SK-N-SH treated with all-trans-retinoic acid at 6 μM for 48 hours (cell line): Measurements from ENCODE around the gene NTNG1.

Experiments
- ISL1 ChIP-seq: fragments of 250-450 bp; sonication (Bioruptor Pico); IDR thresholded peaks from 2 replicates; pipeline ENCODE4 v2.1.2; 2022; ENCODE audit warnings: mild to moderate bottlenecking, moderate library complexity
- RARB ChIP-seq: fragments of 250-450 bp; sonication (Bioruptor Pico); IDR thresholded peaks from 2 replicates; pipeline ENCODE4 v1.8.0; 2021; ENCODE audit warnings: mild to moderate bottlenecking, moderate library complexity
- TCF4 ChIP-seq: fragments of 250-450 bp; sonication (Bioruptor Pico); IDR thresholded peaks from 2 replicates; pipeline ENCODE4 v1.8.0; 2021; ENCODE audit warnings: mild to moderate bottlenecking, moderate library complexity, borderline replicate concordance
- ZC3H10 ChIP-seq: fragments of 250-450 bp; sonication (Bioruptor Pico); IDR thresholded peaks from 2 replicates; pipeline ENCODE4 v1.5.1; 2021; ENCODE audit warnings: mild to moderate bottlenecking, moderate library complexity
- ZFP3 ChIP-seq: fragments of 250-450 bp; sonication (Bioruptor Pico); IDR thresholded peaks from 2 replicates; pipeline ENCODE4 v1.5.0; 2020; ENCODE audit warnings: mild to moderate bottlenecking, moderate library complexity
- ZFP30 ChIP-seq: fragments of 450-650 bp; formaldehyde crosslinking; IDR thresholded peaks from 2 replicates; pipeline ENCODE4 v1.5.0; 2022; ENCODE audit warnings: mild to moderate bottlenecking, moderate library complexity
- ZNF70 ChIP-seq: fragments of 450-650 bp; formaldehyde crosslinking; IDR thresholded peaks from 2 replicates; pipeline ENCODE4 v1.5.0; 2020; ENCODE audit warnings: mild to moderate bottlenecking, moderate library complexity
- TF ChIP-seq, protein P1 (sequence below): fragments of 250-450 bp; sonication (Bioruptor Pico); IDR thresholded peaks from 2 replicates; pipeline ENCODE4 v1.8.0; 2021; ENCODE audit warnings: low read depth, mild to moderate bottlenecking, moderate library complexity, borderline replicate concordance
- TF ChIP-seq, protein P2 (sequence below): fragments of 250-450 bp; sonication (Bioruptor Pico); IDR thresholded peaks from 2 replicates; pipeline ENCODE4 v1.8.0; 2020; ENCODE audit warnings: mild to moderate bottlenecking, moderate library complexity, borderline replicate concordance

DNA sequence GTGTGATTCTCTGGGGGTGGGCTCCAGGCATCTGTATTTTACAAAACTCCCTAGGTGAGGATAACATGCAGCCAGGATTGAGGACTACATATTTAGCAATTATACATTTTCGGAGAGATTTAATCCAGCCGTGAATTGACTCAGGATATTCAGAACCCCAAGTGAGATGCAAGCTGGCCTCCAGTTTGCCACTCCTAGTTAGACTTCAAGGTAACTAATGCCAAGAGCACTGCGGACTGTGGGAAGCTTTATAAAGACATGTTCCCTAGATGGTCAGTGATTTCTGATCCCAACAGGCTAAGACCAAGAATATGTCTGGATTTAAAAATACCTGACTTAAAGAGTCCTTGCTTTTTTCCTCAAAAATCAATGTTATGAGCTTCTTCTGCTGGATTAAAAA is 308.5 kb downstream of the NTNG1 start:
- TF ChIP-seq, protein P1, sequence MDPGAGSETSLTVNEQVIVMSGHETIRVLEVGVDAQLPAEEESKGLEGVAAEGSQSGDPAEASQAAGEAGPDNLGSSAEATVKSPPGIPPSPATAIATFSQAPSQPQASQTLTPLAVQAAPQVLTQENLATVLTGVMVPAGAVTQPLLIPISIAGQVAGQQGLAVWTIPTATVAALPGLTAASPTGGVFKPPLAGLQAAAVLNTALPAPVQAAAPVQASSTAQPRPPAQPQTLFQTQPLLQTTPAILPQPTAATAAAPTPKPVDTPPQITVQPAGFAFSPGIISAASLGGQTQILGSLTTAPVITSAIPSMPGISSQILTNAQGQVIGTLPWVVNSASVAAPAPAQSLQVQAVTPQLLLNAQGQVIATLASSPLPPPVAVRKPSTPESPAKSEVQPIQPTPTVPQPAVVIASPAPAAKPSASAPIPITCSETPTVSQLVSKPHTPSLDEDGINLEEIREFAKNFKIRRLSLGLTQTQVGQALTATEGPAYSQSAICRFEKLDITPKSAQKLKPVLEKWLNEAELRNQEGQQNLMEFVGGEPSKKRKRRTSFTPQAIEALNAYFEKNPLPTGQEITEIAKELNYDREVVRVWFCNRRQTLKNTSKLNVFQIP (CRISPR knock-in tag) = no peak
- TF ChIP-seq, protein P2, sequence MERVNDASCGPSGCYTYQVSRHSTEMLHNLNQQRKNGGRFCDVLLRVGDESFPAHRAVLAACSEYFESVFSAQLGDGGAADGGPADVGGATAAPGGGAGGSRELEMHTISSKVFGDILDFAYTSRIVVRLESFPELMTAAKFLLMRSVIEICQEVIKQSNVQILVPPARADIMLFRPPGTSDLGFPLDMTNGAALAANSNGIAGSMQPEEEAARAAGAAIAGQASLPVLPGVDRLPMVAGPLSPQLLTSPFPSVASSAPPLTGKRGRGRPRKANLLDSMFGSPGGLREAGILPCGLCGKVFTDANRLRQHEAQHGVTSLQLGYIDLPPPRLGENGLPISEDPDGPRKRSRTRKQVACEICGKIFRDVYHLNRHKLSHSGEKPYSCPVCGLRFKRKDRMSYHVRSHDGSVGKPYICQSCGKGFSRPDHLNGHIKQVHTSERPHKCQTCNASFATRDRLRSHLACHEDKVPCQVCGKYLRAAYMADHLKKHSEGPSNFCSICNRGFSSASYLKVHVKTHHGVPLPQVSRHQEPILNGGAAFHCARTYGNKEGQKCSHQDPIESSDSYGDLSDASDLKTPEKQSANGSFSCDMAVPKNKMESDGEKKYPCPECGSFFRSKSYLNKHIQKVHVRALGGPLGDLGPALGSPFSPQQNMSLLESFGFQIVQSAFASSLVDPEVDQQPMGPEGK (CRISPR knock-in tag) = no peak
- TF ChIP-seq ISL1 (CRISPR knock-in tag) = no peak
- no peak for TF ChIP-seq TCF4 (CRISPR knock-in tag)
- no peak for TF ChIP-seq RARB (CRISPR knock-in tag)
- TF ChIP-seq ZC3H10 (CRISPR knock-in tag) = no peak
- TF ChIP-seq ZNF70 (CRISPR knock-in tag) = no peak
- TF ChIP-seq ZFP3 (CRISPR knock-in tag) = no peak
- no peak for TF ChIP-seq ZFP30 (CRISPR knock-in tag)
